ENCODE measurements around the gene SETBP1.

Gene SETBP1

DNA sequence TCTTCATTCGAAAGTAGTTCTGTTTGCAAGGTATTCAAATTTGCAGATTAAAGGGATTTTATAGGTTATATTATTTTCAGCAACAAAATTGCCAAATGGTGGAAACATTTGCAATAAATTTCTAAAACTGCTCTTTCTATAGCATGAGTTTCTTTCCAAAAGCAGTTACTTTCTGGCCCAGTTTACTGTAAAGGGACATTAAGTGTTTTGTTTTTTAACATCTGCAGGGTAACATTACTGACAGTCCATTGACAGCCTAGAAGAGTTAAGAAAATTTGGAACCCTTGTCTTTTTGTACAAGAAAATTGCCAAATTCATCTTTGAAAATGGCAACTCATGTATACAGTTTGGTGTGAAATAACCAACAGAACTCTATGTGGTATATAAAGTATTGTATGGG, 375.1 kb downstream of the SETBP1 start:
- no peaks in the 10 kb centered on the region for H3K36me3 ChIP-seq (ENCODE audit: control insufficient read depth in 1 of 2, insufficient read depth in 2 of 2, low read depth in 1 of 2, low read length in 2 of 2)
- H2AK5ac ChIP-seq (ENCODE audit: low read length, severe bottlenecking), result no peak overlapping the region
- H3K4ac ChIP-seq (ENCODE audit: low read depth in 1 of 2, low read length in 2 of 2), result no peak overlapping the region
- H2AFZ ChIP-seq (ENCODE audit: low read depth, low read length), result no peak overlapping the region
- no peaks in the 10 kb centered on the region for H3K27me3 ChIP-seq (ENCODE audit: control insufficient read depth in 1 of 2, insufficient read depth in 1 of 2, low read length in 2 of 2)
- no peaks in the 10 kb centered on the region for H3K4me1 ChIP-seq (ENCODE audit: control insufficient read depth, insufficient read depth, low read depth, low read length)
- no peaks in the 10 kb centered on the region for H3K9me3 ChIP-seq (ENCODE audit: control insufficient read depth, low read length)
- H3K23ac ChIP-seq (ENCODE audit: low read length in 2 of 2), result no peak overlapping the region
- H3K4me3 ChIP-seq (ENCODE audit: insufficient read depth in 1 of 2, low read depth in 1 of 2, low read length in 2 of 2), result no peak overlapping the region
- no peak overlapping the region for H3K9ac ChIP-seq (ENCODE audit: low read length)
- H3K79me1 ChIP-seq (replicated peaks; ENCODE audit: low read length, poor library complexity, severe bottlenecking), result peaks cover 2% of the 10 kb centered on the region
- H3K27ac ChIP-seq (ENCODE audit: low read length, poor library complexity, severe bottlenecking), result no peak overlapping the region
- H2BK120ac ChIP-seq (ENCODE audit: low read depth, low read length), result no peak overlapping the region
- H4K91ac ChIP-seq (ENCODE audit: low read length), result no peak overlapping the region
- no peak overlapping the region for H2BK15ac ChIP-seq (ENCODE audit: low read depth, poor library complexity, severe bottlenecking)
- H3K18ac ChIP-seq (ENCODE audit: low read depth in 1 of 2, low read length in 2 of 2), result no peak overlapping the region
- no peak overlapping the region for H2BK5ac ChIP-seq (ENCODE audit: low read depth, low read length, poor library complexity, severe bottlenecking)
- no CpG with 5 or more reads among the region's 1 CpG for WGBS
- H3K4me2 ChIP-seq (ENCODE audit: low read length, poor library complexity, severe bottlenecking), result no peak overlapping the region
- no peak for DNase-seq
- H2BK12ac ChIP-seq (ENCODE audit: low read length in 2 of 2), result no peak overlapping the region
- H4K8ac ChIP-seq (ENCODE audit: low read length), result no peak overlapping the region
- H3K14ac ChIP-seq (ENCODE audit: low read length in 2 of 2), result no peak overlapping the region

DNA sequence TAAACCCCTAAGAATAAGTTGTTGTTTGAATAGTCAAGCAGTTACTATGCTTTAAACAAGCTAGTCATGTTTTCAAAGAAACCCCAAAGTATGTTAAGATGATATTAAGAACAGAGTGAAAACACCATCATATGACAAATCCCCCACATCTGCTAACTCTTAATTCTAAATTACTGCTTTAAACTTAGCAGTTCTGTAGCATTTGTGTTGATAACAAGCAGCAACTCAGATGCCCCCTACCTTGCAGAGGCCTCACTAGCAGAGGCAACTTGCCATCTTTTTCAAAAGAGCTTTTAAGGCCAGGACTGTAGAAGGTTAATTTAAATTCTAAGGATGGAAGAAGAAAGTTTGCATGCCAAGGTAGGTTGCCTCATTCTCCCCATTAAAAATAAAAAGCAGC, 376.2 kb downstream of the SETBP1 start:
- Histone ChIP-seq H3K27me3 (ENCODE audit: control insufficient read depth in 1 of 2, insufficient read depth in 1 of 2, low read length in 2 of 2) (no peaks in the 10 kb centered on the region), H4K8ac (ENCODE audit: low read length) (no peak overlapping the region), H2BK5ac (ENCODE audit: low read depth, low read length, poor library complexity, severe bottlenecking) (no peak overlapping the region), H2BK15ac (ENCODE audit: low read depth, poor library complexity, severe bottlenecking) (no peak overlapping the region), H4K91ac (ENCODE audit: low read length) (no peak overlapping the region), H2BK120ac (ENCODE audit: low read depth, low read length) (no peak overlapping the region), H3K79me1 (replicated peaks; ENCODE audit: low read length, poor library complexity, severe bottlenecking) (peaks cover 2% of the 10 kb centered on the region), H3K9ac (ENCODE audit: low read length) (no peak overlapping the region), H3K4me1 (ENCODE audit: control insufficient read depth, insufficient read depth, low read depth, low read length) (no peaks in the 10 kb centered on the region), H3K36me3 (ENCODE audit: control insufficient read depth in 1 of 2, insufficient read depth in 2 of 2, low read depth in 1 of 2, low read length in 2 of 2) (no peaks in the 10 kb centered on the region), H3K23ac (ENCODE audit: low read length in 2 of 2) (no peak overlapping the region), H3K4me3 (ENCODE audit: insufficient read depth in 1 of 2, low read depth in 1 of 2, low read length in 2 of 2) (no peak overlapping the region), H3K14ac (ENCODE audit: low read length in 2 of 2) (no peak overlapping the region), H3K18ac (ENCODE audit: low read depth in 1 of 2, low read length in 2 of 2) (no peak overlapping the region), H2BK12ac (ENCODE audit: low read length in 2 of 2) (no peak overlapping the region), H3K9me3 (ENCODE audit: control insufficient read depth, low read length) (no peaks in the 10 kb centered on the region), H3K4me2 (ENCODE audit: low read length, poor library complexity, severe bottlenecking) (no peak overlapping the region), H2AFZ (ENCODE audit: low read depth, low read length) (no peak overlapping the region), H2AK5ac (ENCODE audit: low read length, severe bottlenecking) (no peak overlapping the region), H3K4ac (ENCODE audit: low read depth in 1 of 2, low read length in 2 of 2) (no peak overlapping the region), H3K27ac (ENCODE audit: low read length, poor library complexity, severe bottlenecking) (no peak overlapping the region)
- DNase-seq, result peak; percentile 11

DNA sequence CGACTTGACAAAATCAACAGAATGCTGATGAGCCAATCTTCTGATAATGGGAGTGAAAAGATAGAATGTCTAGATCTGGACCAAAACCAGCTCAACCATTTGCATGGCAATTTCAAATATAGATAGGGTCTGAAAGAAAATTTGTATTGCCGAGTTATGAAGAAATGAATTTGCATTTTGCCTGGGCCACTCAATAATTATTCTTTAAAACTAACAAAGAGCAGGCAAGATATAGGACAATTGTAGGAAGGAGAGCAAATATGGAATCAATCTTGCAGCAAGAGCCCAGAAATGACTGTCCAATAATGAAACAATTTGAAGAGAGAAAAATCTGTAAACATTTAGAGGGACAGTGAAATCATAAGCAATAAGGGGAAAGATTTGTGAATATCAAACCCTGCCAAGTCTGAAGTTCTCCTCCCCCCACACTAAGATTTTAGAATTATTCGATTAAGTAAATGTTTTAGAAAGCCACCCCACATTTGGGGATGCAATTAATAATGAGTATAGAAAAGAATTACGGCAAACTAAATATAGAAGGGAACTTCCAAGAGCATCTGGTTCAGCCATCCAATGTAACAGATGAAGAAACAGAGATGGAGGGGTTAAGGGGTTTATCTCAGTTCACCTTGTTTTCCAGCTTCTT, 377.4 kb downstream of the SETBP1 start:
- Histone ChIP-seq H3K79me1 (replicated peaks; ENCODE audit: low read length, poor library complexity, severe bottlenecking) (peaks cover 2% of the 10 kb centered on the region), H3K4ac (ENCODE audit: low read depth in 1 of 2, low read length in 2 of 2) (no peak overlapping the region), H3K9ac (ENCODE audit: low read length) (no peak overlapping the region), H3K23ac (ENCODE audit: low read length in 2 of 2) (no peak overlapping the region), H3K4me1 (ENCODE audit: control insufficient read depth, insufficient read depth, low read depth, low read length) (no peaks in the 10 kb centered on the region), H4K91ac (ENCODE audit: low read length) (no peak overlapping the region), H2AFZ (ENCODE audit: low read depth, low read length) (no peak overlapping the region), H2BK15ac (ENCODE audit: low read depth, poor library complexity, severe bottlenecking) (no peak overlapping the region), H4K8ac (ENCODE audit: low read length) (no peak overlapping the region), H3K18ac (ENCODE audit: low read depth in 1 of 2, low read length in 2 of 2) (no peak overlapping the region), H2BK5ac (ENCODE audit: low read depth, low read length, poor library complexity, severe bottlenecking) (no peak overlapping the region), H2AK5ac (ENCODE audit: low read length, severe bottlenecking) (no peak overlapping the region), H3K4me2 (ENCODE audit: low read length, poor library complexity, severe bottlenecking) (no peak overlapping the region), H3K9me3 (ENCODE audit: control insufficient read depth, low read length) (no peaks in the 10 kb centered on the region), H2BK120ac (ENCODE audit: low read depth, low read length) (no peak overlapping the region), H2BK12ac (ENCODE audit: low read length in 2 of 2) (no peak overlapping the region), H3K36me3 (ENCODE audit: control insufficient read depth in 1 of 2, insufficient read depth in 2 of 2, low read depth in 1 of 2, low read length in 2 of 2) (peaks cover 0 to 2% of the 10 kb centered on the region in 2 experiments), H3K27me3 (ENCODE audit: control insufficient read depth in 1 of 2, insufficient read depth in 1 of 2, low read length in 2 of 2) (no peaks in the 10 kb centered on the region), H3K14ac (ENCODE audit: low read length in 2 of 2) (no peak overlapping the region), H3K4me3 (ENCODE audit: insufficient read depth in 1 of 2, low read depth in 1 of 2, low read length in 2 of 2) (no peak overlapping the region), H3K27ac (ENCODE audit: low read length, poor library complexity, severe bottlenecking) (no peak overlapping the region)
- 100% methylated on average over 2 of the region's 4 CpGs for WGBS
- no peak for DNase-seq

DNA sequence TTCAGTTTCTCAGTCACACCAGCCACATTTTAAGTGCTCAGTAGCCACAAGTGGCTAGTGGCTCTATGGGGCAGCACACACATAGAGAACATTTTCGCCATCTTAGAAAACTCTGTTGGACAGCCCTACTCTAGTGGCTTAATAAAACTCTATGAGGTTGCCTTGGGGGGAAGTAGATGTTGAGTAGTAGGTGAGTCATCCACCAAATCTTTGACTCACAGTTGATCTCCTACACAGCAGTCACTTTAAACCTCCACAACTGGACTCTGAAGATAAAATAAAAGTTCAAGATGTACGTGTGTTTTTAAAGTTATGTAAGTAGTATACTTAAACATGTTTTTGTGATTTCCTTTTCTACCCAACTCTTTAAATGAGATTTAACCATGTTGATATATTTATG, 379.0 kb downstream of the SETBP1 start:
- H2BK5ac ChIP-seq (ENCODE audit: low read depth, low read length, poor library complexity, severe bottlenecking), result no peak overlapping the region
- no peak overlapping the region for H2BK120ac ChIP-seq (ENCODE audit: low read depth, low read length)
- H4K8ac ChIP-seq (ENCODE audit: low read length), result no peak overlapping the region
- peaks cover 10 to 11% of the 10 kb centered on the region in 2 experiments for H3K36me3 ChIP-seq (ENCODE audit: control insufficient read depth in 1 of 2, insufficient read depth in 2 of 2, low read depth in 1 of 2, low read length in 2 of 2)
- H3K23ac ChIP-seq (ENCODE audit: low read length in 2 of 2), result no peak overlapping the region
- no CpG with 5 or more reads among the region's 2 CpGs for WGBS
- no peak overlapping the region for H3K9ac ChIP-seq (ENCODE audit: low read length)
- no peak overlapping the region for H3K4me2 ChIP-seq (ENCODE audit: low read length, poor library complexity, severe bottlenecking)
- H2AK5ac ChIP-seq (ENCODE audit: low read length, severe bottlenecking), result no peak overlapping the region
- H3K9me3 ChIP-seq (ENCODE audit: control insufficient read depth, low read length), result no peaks in the 10 kb centered on the region
- DNase-seq, result peak; percentile 78
- H2BK12ac ChIP-seq (ENCODE audit: low read length in 2 of 2), result no peak overlapping the region
- H3K18ac ChIP-seq (ENCODE audit: low read depth in 1 of 2, low read length in 2 of 2), result no peak overlapping the region
- no peaks in the 10 kb centered on the region for H3K4me1 ChIP-seq (ENCODE audit: control insufficient read depth, insufficient read depth, low read depth, low read length)
- no peak overlapping the region for H3K14ac ChIP-seq (ENCODE audit: low read length in 2 of 2)
- H2AFZ ChIP-seq (ENCODE audit: low read depth, low read length), result no peak overlapping the region
- H3K79me1 ChIP-seq (replicated peaks; ENCODE audit: low read length, poor library complexity, severe bottlenecking), result peaks cover 2% of the 10 kb centered on the region
- no peak overlapping the region for H3K27ac ChIP-seq (ENCODE audit: low read length, poor library complexity, severe bottlenecking)
- H3K4ac ChIP-seq (ENCODE audit: low read depth in 1 of 2, low read length in 2 of 2), result no peak overlapping the region
- H3K4me3 ChIP-seq (ENCODE audit: insufficient read depth in 1 of 2, low read depth in 1 of 2, low read length in 2 of 2), result no peak overlapping the region
- H3K27me3 ChIP-seq (ENCODE audit: control insufficient read depth in 1 of 2, insufficient read depth in 1 of 2, low read length in 2 of 2), result no peaks in the 10 kb centered on the region
- H4K91ac ChIP-seq (ENCODE audit: low read length), result no peak overlapping the region
- H2BK15ac ChIP-seq (ENCODE audit: low read depth, poor library complexity, severe bottlenecking), result no peak overlapping the region
